NCI-H2227 (cell line): ENCODE measurements around the gene ARHGAP35.

Source experiments
- DNase-seq: peaks from one replicate; lab custom pipeline; 2025; ENCODE audit not compliant: unreplicated experiment; lab: John Stamatoyannopoulos, UW

The ARHGAP35 gene

DNA sequence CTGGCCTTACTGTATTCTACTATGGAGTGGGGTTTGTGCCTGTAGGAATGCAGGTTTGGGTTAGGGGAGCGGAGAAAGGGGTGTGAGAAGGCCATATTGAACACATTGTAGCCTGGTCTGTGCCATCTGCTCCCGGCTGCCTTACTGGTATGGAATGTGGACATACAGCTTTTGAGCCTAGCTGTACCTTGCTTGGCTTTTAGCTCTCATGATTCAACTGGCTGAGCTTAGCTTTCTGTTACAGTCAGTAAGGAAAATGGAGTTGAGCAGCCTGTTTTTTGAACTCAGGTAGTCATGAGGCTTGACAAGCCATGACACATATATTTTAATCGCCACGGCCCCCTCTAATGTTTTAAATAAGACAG, 41.6 kb downstream of the ARHGAP35 start:
- DNase-seq: no peak

DNA sequence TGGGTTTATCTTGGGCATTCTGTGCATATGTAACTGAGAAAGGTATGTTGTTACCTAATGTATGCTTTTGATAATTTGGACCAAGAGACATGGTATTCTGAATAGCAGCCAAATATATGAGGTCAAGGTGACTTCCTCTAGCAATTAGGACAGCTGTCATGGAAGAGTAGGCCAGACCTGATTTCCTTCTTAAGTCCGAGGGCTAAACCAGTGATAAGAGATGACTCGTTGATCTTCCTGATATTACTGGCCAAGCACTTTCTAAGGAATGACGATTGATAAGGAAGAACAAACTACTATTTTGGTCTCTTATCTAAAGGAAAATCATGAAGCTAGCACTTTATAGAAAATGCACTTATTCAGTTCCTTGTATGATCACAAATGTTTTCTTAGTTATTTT, 42.7 kb downstream of the ARHGAP35 start:
- DNase-seq: no peak

DNA sequence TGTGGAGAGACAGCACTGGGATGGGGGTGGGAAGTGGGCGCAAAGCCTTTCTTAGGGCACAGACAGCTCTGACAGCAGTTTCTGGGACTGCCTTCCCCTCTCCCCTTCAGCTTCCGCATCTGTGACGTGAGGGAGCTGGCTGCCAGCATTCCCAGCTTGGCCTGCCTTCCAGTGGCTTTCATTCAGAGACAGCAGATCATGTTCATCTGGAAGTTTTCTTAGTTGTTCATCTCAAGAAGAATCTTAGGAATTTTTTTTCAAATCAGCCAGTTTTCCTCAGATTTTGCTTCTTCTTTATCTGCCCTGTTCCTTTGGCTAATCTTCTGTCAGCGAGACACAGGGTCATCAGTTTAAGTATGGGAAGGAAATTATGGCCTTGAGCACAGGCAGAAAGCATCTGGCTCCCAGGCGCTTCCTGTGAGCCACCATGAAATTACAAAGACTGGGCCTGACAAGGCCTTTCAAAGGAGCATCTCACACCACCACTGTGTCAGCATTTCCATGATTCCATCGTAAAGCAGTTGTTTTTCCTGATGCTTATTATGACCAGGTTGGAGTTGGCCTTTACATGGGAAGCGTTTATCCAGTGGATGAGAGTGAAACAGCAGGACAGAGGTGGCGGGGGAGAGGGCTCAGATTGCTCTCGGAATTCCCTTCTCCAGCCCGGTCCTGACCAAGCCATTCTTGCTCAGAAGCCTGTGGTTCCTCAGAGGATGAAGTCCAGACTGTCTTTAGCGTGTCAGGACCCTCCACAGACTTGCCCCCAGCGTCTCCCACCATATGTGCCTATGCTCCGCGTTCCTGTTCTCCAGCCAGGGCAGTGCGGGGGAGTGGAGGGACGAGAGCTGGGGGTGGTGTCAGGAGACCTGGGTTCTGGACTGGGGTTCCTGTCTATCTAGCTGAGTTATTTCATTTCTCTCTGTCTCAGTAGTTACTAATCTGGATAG, 43.6 kb downstream of the ARHGAP35 start:
- DNase-seq: peak; percentile 52

DNA sequence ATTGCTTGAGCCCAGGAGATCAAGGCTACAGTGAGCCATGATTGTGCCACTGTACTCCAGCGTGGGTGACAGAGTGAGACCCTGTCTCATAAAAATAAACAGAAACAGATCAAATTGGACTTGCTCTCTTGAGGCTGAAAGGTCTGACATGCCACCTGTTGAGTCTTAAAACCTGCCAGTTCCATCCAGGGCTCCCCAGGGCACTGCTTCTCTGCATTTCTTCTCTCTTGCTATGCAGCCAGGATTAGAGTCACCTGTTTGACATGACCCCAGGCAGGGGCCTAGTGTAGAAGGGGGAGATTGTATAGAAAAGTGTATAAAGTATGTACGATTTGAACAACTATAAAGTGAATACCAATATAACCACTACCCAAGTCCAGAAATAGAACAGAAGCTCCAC, 45.4 kb downstream of the ARHGAP35 start:
- DNase-seq: no peak

DNA sequence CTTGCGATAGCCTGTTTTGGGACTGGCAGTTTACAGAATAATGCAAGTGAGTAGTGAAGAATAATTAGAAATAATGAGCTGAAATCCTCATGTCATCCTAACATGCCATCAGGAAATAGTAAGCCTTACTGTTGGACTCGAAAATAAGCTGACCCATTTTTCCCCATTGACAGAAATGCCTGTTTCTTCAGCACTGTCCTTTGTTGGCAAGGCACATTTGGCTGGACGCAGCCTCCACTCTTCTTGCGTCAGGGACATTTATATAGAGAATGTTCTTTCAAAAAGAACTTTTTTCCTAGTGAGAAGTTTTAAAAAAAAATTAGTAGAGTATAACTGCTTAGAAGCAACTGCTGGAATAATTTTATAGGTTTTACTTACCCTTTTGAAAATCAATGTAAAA, 47.1 kb downstream of the ARHGAP35 start:
- DNase-seq: no peak

DNA sequence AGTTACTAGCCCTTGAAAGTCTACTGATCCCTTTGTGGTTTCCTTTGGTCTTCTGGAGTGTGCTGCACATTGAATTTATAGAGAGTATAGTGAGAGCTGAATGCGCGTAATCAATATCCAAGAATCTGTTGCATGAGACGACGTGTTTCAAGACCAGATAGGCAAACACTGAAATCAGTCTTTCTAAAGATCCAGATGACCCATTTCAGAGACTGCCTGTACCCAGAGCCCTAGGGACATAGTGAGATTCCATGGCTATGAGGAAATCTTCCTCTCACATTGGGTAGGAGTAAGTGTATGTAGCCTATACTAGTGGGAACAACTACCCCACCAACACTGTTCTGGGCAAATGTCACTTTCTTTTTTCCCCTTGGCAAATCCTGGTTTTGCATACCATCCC, 48.6 kb downstream of the ARHGAP35 start:
- DNase-seq: no peak
